GM19372 (cell line): ENCODE measurements around the gene UROS.

ENCODE experiments used
- ATAC-seq: cut with Tn5 transposase; IDR thresholded peaks from one replicate; pipeline ENCODE4 v1.9.1; 2021; ENCODE audit warnings: mild to moderate bottlenecking, low read depth, moderate library complexity; ENCODE audit not compliant: unreplicated experiment

UROS gene

GRCh38 chr10:125795128-125795527, 27.9 kb downstream of the UROS start:
- ATAC-seq = no peak

GRCh38 chr10:125792342-125793300, 30.4 kb downstream of the UROS start:
- no peak for ATAC-seq

- no peak for ATAC-seq
Observed at GRCh38 chr10:125788156-125789034, 34.7 kb downstream of the UROS start.

- ATAC-seq = no peak
Observed at GRCh38 chr10:125785791-125786190, 37.3 kb downstream of the UROS start.

GRCh38 chr10:125783957-125784356, 39.1 kb downstream of the UROS start:
- ATAC-seq = peak; percentile 82

GRCh38 chr10:125783408-125783807, 39.6 kb downstream of the UROS start:
- no peak for ATAC-seq

- no peak for ATAC-seq
Observed at GRCh38 chr10:125782616-125783015, 40.4 kb downstream of the UROS start.

- no peak for ATAC-seq
Observed at GRCh38 chr10:125782054-125782453, 41.0 kb downstream of the UROS start.

- ATAC-seq = no peak
Observed at GRCh38 chr10:125781374-125781773, 41.7 kb downstream of the UROS start.

- no peak for ATAC-seq
Observed at GRCh38 chr10:125779403-125780327, 43.4 kb downstream of the UROS start.

- no peak for ATAC-seq
Observed at GRCh38 chr10:125778556-125778955, 44.5 kb downstream of the UROS start.

GRCh38 chr10:125777806-125778205, 45.3 kb downstream of the UROS start:
- ATAC-seq = no peak

GRCh38 chr10:125775491-125776106, 47.5 kb downstream of the UROS start, which contains the start of gene MMP21:
Gene MMP21 (minus strand): TSS chr10:125775821. CDS start chr10:125775821, 0 bp downstream.
- ATAC-seq = no peak

- ATAC-seq = no peak
Observed at GRCh38 chr10:125774581-125775191, 48.4 kb downstream of the UROS start.

- no peak for ATAC-seq
Observed at GRCh38 chr10:125773687-125774543, 49.1 kb downstream of the UROS start.

- no peak for ATAC-seq
Observed at GRCh38 chr10:125772864-125773180, 50.2 kb downstream of the UROS start.

GRCh38 chr10:125772112-125772863, 50.8 kb downstream of the UROS start:
- ATAC-seq = no peak

- ATAC-seq = no peak
Observed at GRCh38 chr10:125770844-125771243, 52.2 kb downstream of the UROS start.
